GM20431 (cell line): ENCODE data around the gene MMP20.

Source experiments
- in situ Hi-C: fragments of 300-500 bp; cut with MseI, MboI; formaldehyde crosslinking; loops from one replicate; pipeline ENCODE4 v1.15.0; 2020; ENCODE audit warnings: low sequenced_read_pairs; ENCODE audit not compliant: unreplicated experiment

The MMP20 gene

GRCh38 chr11:102572554-102573220 is 52.4 kb downstream of the MMP20 start:
- in situ Hi-C loops = no loop called here

GRCh38 chr11:102568851-102569250 is 56.3 kb downstream of the MMP20 start:
- in situ Hi-C loops = no loop called here

GRCh38 chr11:102566112-102566511 is 59.0 kb downstream of the MMP20 start:
- in situ Hi-C loops = no loop called here

- in situ Hi-C loops = no loop called here
These were observed 61.0 kb downstream of the MMP20 start for GRCh38 chr11:102564110-102564509.

GRCh38 chr11:102561636-102562035 is 63.5 kb downstream of the MMP20 start:
- in situ Hi-C loops = no loop called here

- in situ Hi-C loops = no loop called here
These were observed 64.5 kb downstream of the MMP20 start for GRCh38 chr11:102560555-102561011.

- in situ Hi-C loops = no loop called here
These were observed 65.3 kb downstream of the MMP20 start for GRCh38 chr11:102559839-102560238.

- in situ Hi-C loops = no loop called here
These were observed 70.0 kb downstream of the MMP20 start for GRCh38 chr11:102555091-102555490.

GRCh38 chr11:102553835-102554282 is 71.3 kb downstream of the MMP20 start:
- in situ Hi-C loops = no loop called here

GRCh38 chr11:102552447-102553194 is 72.5 kb downstream of the MMP20 start:
- in situ Hi-C loops = no loop called here

GRCh38 chr11:102552020-102552419 is 73.1 kb downstream of the MMP20 start:
- in situ Hi-C loops = no loop called here

- in situ Hi-C loops = no loop called here
These were observed 73.9 kb downstream of the MMP20 start for GRCh38 chr11:102551169-102551781.

- in situ Hi-C loops = no loop called here
These were observed 78.1 kb downstream of the MMP20 start for GRCh38 chr11:102546923-102547471.

GRCh38 chr11:102546427-102546826 is 78.7 kb downstream of the MMP20 start:
- in situ Hi-C loops = no loop called here

- in situ Hi-C loops = no loop called here
These were observed 79.4 kb downstream of the MMP20 start for GRCh38 chr11:102545701-102546100.

GRCh38 chr11:102544594-102544993 is 80.5 kb downstream of the MMP20 start:
- in situ Hi-C loops = no loop called here

GRCh38 chr11:102539567-102539966 is 85.6 kb downstream of the MMP20 start:
- in situ Hi-C loops = no loop called here

- in situ Hi-C loops = no loop called here
These were observed 86.2 kb downstream of the MMP20 start for GRCh38 chr11:102538932-102539331.

GRCh38 chr11:102534261-102534872 is 90.8 kb downstream of the MMP20 start:
- in situ Hi-C loops = no loop called here

GRCh38 chr11:102530558-102530957 is 94.6 kb downstream of the MMP20 start, which contains the start of gene MMP7:
TSS of gene MMP7 (minus strand) at chr11:102530747. CDS start at chr11:102530700, 47 bp downstream.
- in situ Hi-C loops = no loop called here
